ENCODE measurements around the gene MAPKAP1.

Gene MAPKAP1

DNA sequence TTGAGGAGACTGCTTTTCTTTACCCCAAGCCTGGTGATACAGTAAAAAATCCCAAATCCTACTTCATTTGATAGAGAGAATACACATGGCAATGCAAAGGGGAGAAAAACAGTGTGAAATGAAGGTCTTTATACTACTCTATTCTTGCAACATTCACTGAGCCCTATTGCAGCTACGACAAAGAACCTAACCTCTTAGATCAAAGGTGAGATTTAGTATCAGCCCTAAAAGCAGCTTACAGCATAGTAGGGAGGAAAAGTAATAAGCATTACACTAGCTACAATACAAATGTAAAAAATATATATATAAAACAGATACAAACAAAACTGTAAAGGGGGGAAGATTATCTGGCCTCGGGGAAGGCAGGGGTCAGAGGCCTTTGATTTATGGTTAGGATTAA, 147.1 kb downstream of the MAPKAP1 start:
- no peak for DNase-seq (ENCODE audit: low spot score)
- TF ChIP-seq, protein P1, sequence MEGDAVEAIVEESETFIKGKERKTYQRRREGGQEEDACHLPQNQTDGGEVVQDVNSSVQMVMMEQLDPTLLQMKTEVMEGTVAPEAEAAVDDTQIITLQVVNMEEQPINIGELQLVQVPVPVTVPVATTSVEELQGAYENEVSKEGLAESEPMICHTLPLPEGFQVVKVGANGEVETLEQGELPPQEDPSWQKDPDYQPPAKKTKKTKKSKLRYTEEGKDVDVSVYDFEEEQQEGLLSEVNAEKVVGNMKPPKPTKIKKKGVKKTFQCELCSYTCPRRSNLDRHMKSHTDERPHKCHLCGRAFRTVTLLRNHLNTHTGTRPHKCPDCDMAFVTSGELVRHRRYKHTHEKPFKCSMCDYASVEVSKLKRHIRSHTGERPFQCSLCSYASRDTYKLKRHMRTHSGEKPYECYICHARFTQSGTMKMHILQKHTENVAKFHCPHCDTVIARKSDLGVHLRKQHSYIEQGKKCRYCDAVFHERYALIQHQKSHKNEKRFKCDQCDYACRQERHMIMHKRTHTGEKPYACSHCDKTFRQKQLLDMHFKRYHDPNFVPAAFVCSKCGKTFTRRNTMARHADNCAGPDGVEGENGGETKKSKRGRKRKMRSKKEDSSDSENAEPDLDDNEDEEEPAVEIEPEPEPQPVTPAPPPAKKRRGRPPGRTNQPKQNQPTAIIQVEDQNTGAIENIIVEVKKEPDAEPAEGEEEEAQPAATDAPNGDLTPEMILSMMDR (IDR thresholded peaks at IDR 0.05; ENCODE audit: extremely low read depth, missing control alignments), result no peak

DNA sequence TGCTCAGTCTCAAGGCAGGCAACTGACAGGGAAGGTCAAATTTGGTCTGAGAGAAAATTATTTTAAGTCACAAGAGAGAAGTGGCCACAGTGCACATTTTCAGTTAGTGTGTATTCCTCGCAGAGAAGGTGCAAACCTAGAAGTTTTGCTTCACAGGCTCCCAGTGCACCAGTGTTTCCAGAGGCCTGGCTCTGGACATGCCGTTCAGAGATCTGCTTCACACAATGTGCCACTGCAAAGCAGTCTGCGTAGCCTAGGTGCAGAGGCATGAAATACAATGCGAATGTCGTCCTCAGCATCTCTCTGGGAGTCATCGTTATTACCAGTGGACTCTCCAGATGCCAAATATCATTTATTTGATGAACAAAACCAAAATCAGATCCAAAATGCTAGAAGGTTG, 147.8 kb downstream of the MAPKAP1 start:
- TF ChIP-seq, protein P1 (IDR thresholded peaks at IDR 0.05; ENCODE audit: extremely low read depth, missing control alignments), result no peak
- no peak for DNase-seq (ENCODE audit: low spot score)

DNA sequence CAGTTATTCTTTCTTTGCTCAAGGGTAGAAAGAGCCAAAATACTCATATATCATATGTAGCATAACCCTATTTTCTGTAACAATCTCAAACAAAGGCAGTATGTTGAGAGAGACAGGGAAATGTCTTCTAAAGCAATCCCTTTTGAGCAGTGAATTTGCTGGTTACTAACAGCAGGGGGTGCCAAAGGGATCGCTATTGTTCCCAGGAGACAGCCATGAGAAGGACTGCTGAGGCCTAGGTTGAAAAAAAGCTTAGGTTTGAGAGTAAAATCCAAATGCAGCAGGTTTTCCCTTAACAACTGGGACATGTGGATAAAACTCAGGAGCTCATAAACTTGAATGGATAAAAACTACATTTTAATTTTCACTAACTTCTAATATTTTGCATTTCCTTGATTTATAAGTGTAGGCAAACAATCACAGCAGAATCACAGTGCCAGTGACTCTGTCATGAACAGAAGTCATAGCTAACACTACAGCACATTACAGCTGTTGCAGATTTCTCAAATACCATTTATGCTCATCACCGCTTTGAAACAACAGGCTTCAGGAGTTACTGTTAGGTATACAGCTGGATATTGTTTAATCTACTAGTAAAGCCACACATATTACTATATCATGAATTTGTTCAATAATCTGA, 148.4 kb downstream of the MAPKAP1 start:
- peak; percentile 72 for DNase-seq (ENCODE audit: low spot score)
- TF ChIP-seq, protein P1 (IDR thresholded peaks at IDR 0.05; ENCODE audit: extremely low read depth, missing control alignments), result peak; percentile 68

DNA sequence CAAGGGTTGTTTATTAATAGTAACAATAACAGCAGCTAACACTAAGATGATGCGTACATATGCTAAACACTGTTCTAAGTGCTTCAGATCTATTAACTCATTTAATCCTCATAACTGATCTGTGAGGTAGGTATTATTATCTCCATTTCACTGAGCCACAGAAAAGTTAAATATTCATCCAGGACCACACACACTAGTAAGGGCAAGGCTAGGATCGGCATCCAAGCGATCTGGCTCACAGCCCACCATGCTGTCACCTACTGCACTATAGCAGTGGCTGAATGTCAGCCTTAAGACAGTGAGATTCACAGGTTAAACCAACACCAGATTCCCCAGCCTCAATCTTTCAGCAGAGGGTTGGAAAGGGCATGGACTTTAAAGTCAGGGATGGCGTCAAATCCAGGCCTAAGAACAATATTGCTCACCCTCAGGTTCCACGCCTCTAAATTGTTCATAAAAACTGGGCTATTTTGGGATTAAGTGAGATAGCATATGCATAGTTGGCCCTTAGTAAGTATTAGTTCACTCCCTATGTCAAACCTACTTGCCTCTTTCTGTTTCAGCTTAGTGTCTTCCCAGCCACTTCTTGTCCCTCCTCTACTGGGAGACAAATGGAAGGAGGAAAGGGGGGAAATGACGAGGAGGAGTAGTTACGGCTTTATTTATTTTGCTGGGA, 150.8 kb downstream of the MAPKAP1 start:
- TF ChIP-seq, protein P1 (IDR thresholded peaks at IDR 0.05; ENCODE audit: extremely low read depth, missing control alignments), result no peak
- no peak for DNase-seq (ENCODE audit: low spot score)

DNA sequence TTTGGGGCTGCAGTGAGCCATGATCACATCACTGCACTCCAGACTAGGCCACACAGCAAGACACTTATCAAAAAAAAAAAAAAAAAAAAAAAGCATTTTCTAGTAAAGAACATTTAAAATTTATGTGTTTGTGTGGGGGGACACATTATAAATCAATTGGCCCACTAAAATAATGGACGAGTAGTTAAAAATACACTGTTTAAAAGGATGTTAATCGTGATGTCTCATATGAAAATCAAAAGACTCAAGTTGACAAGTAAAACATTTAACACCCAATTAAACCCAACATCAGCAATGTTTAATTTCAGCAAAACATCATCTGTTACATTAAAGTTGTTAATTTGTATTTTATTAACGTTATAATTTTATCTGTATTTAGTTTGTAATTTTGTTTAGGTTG, 152.3 kb downstream of the MAPKAP1 start:
- TF ChIP-seq, protein P1 (IDR thresholded peaks at IDR 0.05; ENCODE audit: extremely low read depth, missing control alignments), result no peak
- DNase-seq (ENCODE audit: low spot score), result no peak

DNA sequence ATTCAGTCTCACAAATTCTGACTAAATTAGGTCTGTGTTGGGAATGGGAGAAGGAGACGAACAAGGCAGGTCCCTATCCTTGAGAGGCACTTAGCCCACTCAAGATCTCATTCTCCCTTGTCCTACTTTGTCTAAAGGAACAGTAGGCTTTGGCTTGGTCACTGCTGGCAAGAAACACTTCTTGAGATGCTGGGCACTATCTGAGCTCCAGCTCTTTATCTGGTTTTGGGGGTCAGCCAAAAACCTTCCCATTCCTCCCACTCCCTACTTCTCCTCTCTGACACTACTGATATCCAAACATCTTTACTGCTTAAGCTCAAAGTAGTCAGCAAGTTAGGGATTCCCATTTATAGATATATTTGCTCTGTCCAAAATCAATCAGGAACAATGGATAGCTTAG, 155.2 kb downstream of the MAPKAP1 start:
- TF ChIP-seq, protein P1 (IDR thresholded peaks at IDR 0.05; ENCODE audit: extremely low read depth, missing control alignments), result no peak
- no peak for DNase-seq (ENCODE audit: low spot score)
